Lung (tissue), 12 donors: ENCODE measurements around the gene LHPP. TPM values are rescaled to one million over a fixed set of nuclear protein-coding genes. Genes with fewer than 3 reads are reported as not detected.

Source experiments
- ATAC-seq: fragments of 200-7000 bp; cut with Tn5 transposase; one replicate; pipeline ENCODE4 v1.9.1; 2020; ENCODE audit warnings: moderate number of reproducible peaks; ENCODE audit not compliant: insufficient read depth, low FRiP score
- DNase-seq, 3 donors: peaks; one replicate each; pipeline ENCODE4 v3.0.0-alpha.2; 2013 to 2017
- H3K27ac ChIP-seq, 2 donors: one replicate each; pipeline ENCODE4 v1.5.1; 2013; ENCODE audit warnings: mild to moderate bottlenecking in 2 of 2, moderate library complexity in 2 of 2, control low read depth in 1 of 2, inconsistent platforms in 1 of 2, low read depth in 1 of 2, low read length in 1 of 2
- H3K27me3 ChIP-seq, 3 donors: one replicate each; pipeline ENCODE4 v1.5.1; 2013; ENCODE audit warnings: low read length in 2 of 3; ENCODE audit not compliant: control insufficient read depth in 3 of 3, insufficient read depth in 3 of 3
- H3K36me3 ChIP-seq, 4 donors: one replicate each; pipeline ENCODE4 v1.5.1; 2013; ENCODE audit warnings: low read length in 4 of 4, mild to moderate bottlenecking in 1 of 4, moderate library complexity in 1 of 4; ENCODE audit not compliant: control insufficient read depth in 4 of 4, insufficient read depth in 4 of 4
- H3K4me1 ChIP-seq, 5 donors: one replicate each; pipeline ENCODE4 v1.5.1; 2013; ENCODE audit warnings: low read length in 5 of 5, mild to moderate bottlenecking in 2 of 5, moderate library complexity in 1 of 5; ENCODE audit not compliant: control insufficient read depth in 5 of 5, insufficient read depth in 5 of 5
- H3K4me3 ChIP-seq: one replicate; pipeline ENCODE4 v1.5.1; 2013; ENCODE audit warnings: mild to moderate bottlenecking, control low read depth, moderate library complexity
- H3K9ac ChIP-seq, 2 donors: one replicate each; pipeline ENCODE4 v1.5.1; 2013; ENCODE audit warnings: low read length in 2 of 2, control low read depth in 1 of 2; ENCODE audit not compliant: insufficient read depth in 1 of 2
- H3K9me3 ChIP-seq, 4 donors: one replicate each; pipeline ENCODE4 v1.5.1; 2013; ENCODE audit warnings: low read length in 3 of 4, mild to moderate bottlenecking in 1 of 4, moderate library complexity in 1 of 4; ENCODE audit not compliant: control insufficient read depth in 4 of 4, insufficient read depth in 3 of 4
- CTCF ChIP-seq: IDR thresholded peaks from 2 replicates; pipeline ENCODE4 v1.5.1; 2012; ENCODE audit warnings: mild to moderate bottlenecking; ENCODE audit errors: control extremely low read depth, extremely low read depth
- WGBS, 2 donors: extraction: QIAGEN DNeasy Blood & Tissue Kit; methylation state at CpG; one replicate each; pipeline ENCODE4 v1.1.7; 2013; 5-methylcytosine and 5-hydroxymethylcytosine counted together
- polyA plus RNA-seq, 2 donors: library from polyadenylated mRNA; stranded (reverse); fragments of 200-250 nt; gene quantifications; one replicate each; pipeline ENCODE4 v1.2.1, GENCODE V29; 2013
- total RNA-seq, 2 donors: library from RNA; depleted of rRNA in 1 of 2; stranded (reverse); fragments of >200 nt in 1 of 2; gene quantifications; one replicate each; pipeline ENCODE4 v1.2.1, GENCODE V29; 2014 to 2021
- donor health status: control.
- donor health status: control.
- donor health status: Bipolar disorder and iron deficiency.
- donor health status: healthy.
- donor health status: DM: yes; HTN: yes; CAD: no.

Gene LHPP
- total and polyA plus RNA-seq, 4 donors, result 7.1 to 18.6 (median 14.8) TPM

DNA sequence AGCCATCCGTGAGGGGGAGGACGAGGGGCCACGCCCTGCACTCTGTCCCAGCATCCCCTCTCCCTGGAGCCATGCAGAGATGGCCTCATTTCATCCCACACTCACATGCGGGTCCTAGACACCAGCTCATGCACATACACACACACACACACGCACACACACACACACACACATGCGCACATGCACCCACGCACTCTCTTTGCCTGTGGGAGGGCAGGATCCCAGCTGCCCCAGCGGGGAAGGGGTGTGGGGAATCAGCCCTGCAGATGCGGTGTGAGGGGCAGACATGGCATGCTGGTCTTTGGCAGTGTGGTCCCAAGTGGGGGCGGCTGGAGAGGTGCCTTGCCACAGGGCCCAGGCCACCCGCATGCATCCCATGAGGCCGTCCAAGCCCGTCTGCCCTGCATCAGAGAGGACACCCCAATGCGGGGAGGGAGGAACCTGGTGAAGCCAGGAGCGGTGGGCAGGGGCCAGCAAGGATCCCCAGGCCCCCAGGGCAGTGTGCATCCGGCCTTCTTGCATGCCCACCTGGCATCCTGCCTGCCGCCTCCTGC, 68.1 kb downstream of the LHPP start:
- Histone ChIP-seq H3K4me1 (peaks cover 0 to 11% (median 0%) of the 10 kb centered on the region in 5 donors), H3K27me3 (no peaks in the 10 kb centered on the region), H3K9me3 (no peaks in the 10 kb centered on the region), H3K27ac (no peak overlapping the region), H3K9ac (no peak overlapping the region), H3K4me3 (no peak overlapping the region), H3K36me3 (no peaks in the 10 kb centered on the region)
- DNase-seq (no peak), ATAC-seq (no peak)
- TF ChIP-seq CTCF, result no peak
- WGBS, 2 donors, result 58 to 71% methylated on average over 13 to 17 of the region's 17 CpGs

GRCh38 chr10:124530215-124530665, 68.6 kb downstream of the LHPP start:
- DNase-seq (peak; percentile 79 to 86 (median 80)), ATAC-seq (peak; percentile 83)
- peaks cover 0 to 11% (median 0%) of the 10 kb centered on the region in 5 donors for H3K4me1 ChIP-seq
- no peaks in the 10 kb centered on the region for H3K36me3 ChIP-seq
- H3K9me3 ChIP-seq, result no peaks in the 10 kb centered on the region
- H3K27me3 ChIP-seq, result no peaks in the 10 kb centered on the region
- WGBS, 2 donors, result 11 to 17% methylated on average over 14 to 18 of the region's 18 CpGs
- no peak overlapping the region for H3K9ac ChIP-seq
- H3K4me3 ChIP-seq, result no peak overlapping the region
- no peak overlapping the region for H3K27ac ChIP-seq
- TF ChIP-seq CTCF, result peak; percentile 91

- ATAC-seq (no peak), DNase-seq (no peak)
- Histone ChIP-seq H3K36me3 (no peaks in the 10 kb centered on the region), H3K4me1 (peaks cover 0 to 11% (median 0%) of the 10 kb centered on the region in 5 donors), H3K27me3 (no peaks in the 10 kb centered on the region), H3K27ac (no peak overlapping the region), H3K9me3 (no peaks in the 10 kb centered on the region), H3K4me3 (no peak overlapping the region), H3K9ac (no peak overlapping the region)
- TF ChIP-seq CTCF, result no peak
- 88 to 96% methylated on average over 9 of the region's 9 CpGs for whole genome bisulfite sequencing, 2 donors
Observed at GRCh38 chr10:124530816-124531215, 69.2 kb downstream of the LHPP start.
